ENCODE results near the gene PLEKHG3. TPM values are rescaled to one million over a fixed set of nuclear protein-coding genes. Genes with fewer than 3 reads are reported as not detected.

Gene PLEKHG3
- polyA plus RNA-seq, 6 donors from 2014 or later, result not detected

GRCh38 chr14:64726585-64726890 is 22.3 kb downstream of the PLEKHG3 start:
- H3K4me3 Mint-ChIP-seq, result no peak overlapping the region
- no peak overlapping the region for H3K27ac Mint-ChIP-seq
- no peak for ATAC-seq (ENCODE audit: low read depth in 2 of 2)
- peaks cover 0 to 4% (median 0%) of the 10 kb centered on the region in 3 donors for H3K4me1 Mint-ChIP-seq
- H3K27me3 Mint-ChIP-seq, result no peaks in the 10 kb centered on the region
- no peak for DNase-seq
- H3K36me3 Mint-ChIP-seq, result no peaks in the 10 kb centered on the region
- no peaks in the 10 kb centered on the region for H3K9me3 Mint-ChIP-seq

- H3K4me1 Mint-ChIP-seq, result peaks cover 0 to 4% (median 0%) of the 10 kb centered on the region in 3 donors
- no peak overlapping the region for H3K27ac Mint-ChIP-seq
- H3K4me3 Mint-ChIP-seq, result no peak overlapping the region
These were observed 23.4 kb downstream of the PLEKHG3 start for GRCh38 chr14:64727551-64728071.

GRCh38 chr14:64728106-64728505 is 23.9 kb downstream of the PLEKHG3 start:
- Mint-ChIP-seq H3K27ac (no peak overlapping the region), H3K9me3 (no peaks in the 10 kb centered on the region), H3K36me3 (no peaks in the 10 kb centered on the region), H3K4me1 (peaks cover 0 to 4% (median 0%) of the 10 kb centered on the region in 3 donors), H3K27me3 (no peaks in the 10 kb centered on the region), H3K4me3 (no peak overlapping the region)
- DNase-seq, result no peak
- no peak for ATAC-seq (ENCODE audit: low read depth in 2 of 2)

More at GRCh38 chr14:64727551-64728071, 23.4 kb downstream of the PLEKHG3 start:
- DNase-seq, result no peak
- no peaks in the 10 kb centered on the region for H3K27me3 Mint-ChIP-seq
- H3K36me3 Mint-ChIP-seq, result no peaks in the 10 kb centered on the region
- H3K9me3 Mint-ChIP-seq, result no peaks in the 10 kb centered on the region
- no peak for ATAC-seq (ENCODE audit: low read depth in 2 of 2)

GRCh38 chr14:64728856-64729255 is 24.6 kb downstream of the PLEKHG3 start:
- Mint-ChIP-seq H3K4me3 (no peak overlapping the region), H3K27me3 (no peaks in the 10 kb centered on the region), H3K36me3 (no peaks in the 10 kb centered on the region), H3K9me3 (no peaks in the 10 kb centered on the region), H3K27ac (no peak overlapping the region), H3K4me1 (peaks cover 0 to under 1% (median 0%) of the 10 kb centered on the region in 3 donors)
- DNase-seq (no peak), ATAC-seq (ENCODE audit: low read depth in 2 of 2) (no peak)

- H3K27ac Mint-ChIP-seq, result peak overlapping the region in 2 of 6 donors; percentile 64 to 83
- no peak for DNase-seq
- H3K4me3 Mint-ChIP-seq, result peak overlapping the region in 1 of 8 donors; percentile 65
- ATAC-seq (ENCODE audit: low read depth in 2 of 2), result no peak
- no peaks in the 10 kb centered on the region for H3K4me1 Mint-ChIP-seq
- H3K27me3 Mint-ChIP-seq, result no peaks in the 10 kb centered on the region
- no peaks in the 10 kb centered on the region for H3K36me3 Mint-ChIP-seq
- no peaks in the 10 kb centered on the region for H3K9me3 Mint-ChIP-seq
These were observed 25.3 kb downstream of the PLEKHG3 start for GRCh38 chr14:64729386-64730060.

GRCh38 chr14:64730061-64730440 is 25.8 kb downstream of the PLEKHG3 start:
- no peaks in the 10 kb centered on the region for H3K9me3 Mint-ChIP-seq
- no peak for ATAC-seq (ENCODE audit: low read depth in 2 of 2)
- no peak overlapping the region for H3K27ac Mint-ChIP-seq
- H3K4me3 Mint-ChIP-seq, result no peak overlapping the region
- H3K4me1 Mint-ChIP-seq, result no peaks in the 10 kb centered on the region
- no peak for DNase-seq
- no peaks in the 10 kb centered on the region for H3K27me3 Mint-ChIP-seq
- H3K36me3 Mint-ChIP-seq, result no peaks in the 10 kb centered on the region

- DNase-seq (no peak), ATAC-seq (ENCODE audit: low read depth in 2 of 2) (no peak)
- no peaks in the 10 kb centered on the region for H3K9me3 Mint-ChIP-seq
- H3K27ac Mint-ChIP-seq, result no peak overlapping the region
- H3K27me3 Mint-ChIP-seq, result no peaks in the 10 kb centered on the region
- no peaks in the 10 kb centered on the region for H3K4me1 Mint-ChIP-seq
- no peak overlapping the region for H3K4me3 Mint-ChIP-seq
- no peaks in the 10 kb centered on the region for H3K36me3 Mint-ChIP-seq
These were observed 26.5 kb downstream of the PLEKHG3 start for GRCh38 chr14:64730681-64731080.

GRCh38 chr14:64731141-64731581 is 26.9 kb downstream of the PLEKHG3 start:
- Mint-ChIP-seq H3K27me3 (no peaks in the 10 kb centered on the region), H3K9me3 (no peaks in the 10 kb centered on the region), H3K27ac (no peak overlapping the region), H3K4me3 (no peak overlapping the region), H3K36me3 (no peaks in the 10 kb centered on the region), H3K4me1 (no peaks in the 10 kb centered on the region)
- ATAC-seq (ENCODE audit: low read depth in 2 of 2) (no peak), DNase-seq (no peak)

GRCh38 chr14:64732066-64732465 is 27.8 kb downstream of the PLEKHG3 start:
- ATAC-seq (ENCODE audit: low read depth in 2 of 2), result no peak
- no peaks in the 10 kb centered on the region for H3K9me3 Mint-ChIP-seq
- H3K4me1 Mint-ChIP-seq, result no peaks in the 10 kb centered on the region
- no peak overlapping the region for H3K27ac Mint-ChIP-seq
- H3K27me3 Mint-ChIP-seq, result no peaks in the 10 kb centered on the region
- H3K36me3 Mint-ChIP-seq, result no peaks in the 10 kb centered on the region
- DNase-seq, result no peak
- no peak overlapping the region for H3K4me3 Mint-ChIP-seq

- Mint-ChIP-seq H3K27ac (no peak overlapping the region), H3K4me1 (no peaks in the 10 kb centered on the region), H3K27me3 (no peaks in the 10 kb centered on the region), H3K36me3 (no peaks in the 10 kb centered on the region), H3K4me3 (no peak overlapping the region), H3K9me3 (no peaks in the 10 kb centered on the region)
- no peak for ATAC-seq (ENCODE audit: low read depth in 2 of 2)
- DNase-seq, result no peak
These were observed 28.4 kb downstream of the PLEKHG3 start for GRCh38 chr14:64732536-64733120.

GRCh38 chr14:64733321-64733720 is 29.1 kb downstream of the PLEKHG3 start:
- H3K4me3 Mint-ChIP-seq, result no peak overlapping the region
- no peaks in the 10 kb centered on the region for H3K4me1 Mint-ChIP-seq
- no peaks in the 10 kb centered on the region for H3K9me3 Mint-ChIP-seq
- H3K27me3 Mint-ChIP-seq, result no peaks in the 10 kb centered on the region
- no peaks in the 10 kb centered on the region for H3K36me3 Mint-ChIP-seq
- DNase-seq, result no peak
- ATAC-seq (ENCODE audit: low read depth in 2 of 2), result no peak
- no peak overlapping the region for H3K27ac Mint-ChIP-seq

GRCh38 chr14:64733899-64734298 is 29.7 kb downstream of the PLEKHG3 start:
- H3K4me1 Mint-ChIP-seq, result no peaks in the 10 kb centered on the region
- H3K9me3 Mint-ChIP-seq, result no peaks in the 10 kb centered on the region
- no peak overlapping the region for H3K4me3 Mint-ChIP-seq
- no peak for DNase-seq
- H3K27me3 Mint-ChIP-seq, result no peaks in the 10 kb centered on the region
- H3K27ac Mint-ChIP-seq, result no peak overlapping the region
- no peaks in the 10 kb centered on the region for H3K36me3 Mint-ChIP-seq
- no peak for ATAC-seq (ENCODE audit: low read depth in 2 of 2)

GRCh38 chr14:64734990-64735389 is 30.8 kb downstream of the PLEKHG3 start:
- no peaks in the 10 kb centered on the region for H3K27me3 Mint-ChIP-seq
- H3K27ac Mint-ChIP-seq, result no peak overlapping the region
- no peaks in the 10 kb centered on the region for H3K4me1 Mint-ChIP-seq
- DNase-seq (no peak), ATAC-seq (ENCODE audit: low read depth in 2 of 2) (no peak)
- H3K9me3 Mint-ChIP-seq, result no peaks in the 10 kb centered on the region
- H3K36me3 Mint-ChIP-seq, result no peaks in the 10 kb centered on the region
- H3K4me3 Mint-ChIP-seq, result no peak overlapping the region

- Mint-ChIP-seq H3K36me3 (no peaks in the 10 kb centered on the region), H3K27me3 (no peaks in the 10 kb centered on the region), H3K4me1 (no peaks in the 10 kb centered on the region), H3K4me3 (no peak overlapping the region), H3K9me3 (no peaks in the 10 kb centered on the region), H3K27ac (no peak overlapping the region)
- no peak for DNase-seq
- ATAC-seq (ENCODE audit: low read depth in 2 of 2), result no peak
These were observed 32.3 kb downstream of the PLEKHG3 start for GRCh38 chr14:64736271-64737169.
